Left forelimb (tissue), 1 donor: ENCODE data around the gene IFT88.

Experiments used
- DNase-seq: peaks from one replicate; pipeline ENCODE4 v3.0.0-alpha.2; 2018; ENCODE audit warnings: low spot score

The IFT88 gene

GRCh38 chr13:20716951-20717350 is 150.0 kb downstream of the IFT88 start:
- DNase-seq: no peak

- no peak for DNase-seq
Observed at GRCh38 chr13:20717581-20718542, 150.9 kb downstream of the IFT88 start.

GRCh38 chr13:20718958-20719566 is 152.1 kb downstream of the IFT88 start:
- DNase-seq: no peak

- DNase-seq: no peak
Observed at GRCh38 chr13:20719783-20720182, 152.8 kb downstream of the IFT88 start.

GRCh38 chr13:20720499-20720898 is 153.5 kb downstream of the IFT88 start:
- no peak for DNase-seq

GRCh38 chr13:20721058-20721453 is 154.1 kb downstream of the IFT88 start:
- DNase-seq: no peak

GRCh38 chr13:20721454-20722357 is 154.7 kb downstream of the IFT88 start:
- DNase-seq: no peak

GRCh38 chr13:20727856-20728255 is 160.9 kb downstream of the IFT88 start:
- no peak for DNase-seq

- DNase-seq: no peak
Observed at GRCh38 chr13:20728579-20729311, 161.8 kb downstream of the IFT88 start.

GRCh38 chr13:20729633-20730585 is 163.0 kb downstream of the IFT88 start:
- no peak for DNase-seq

- DNase-seq: no peak
Observed at GRCh38 chr13:20738616-20739015, 171.7 kb downstream of the IFT88 start.

GRCh38 chr13:20740021-20740420 is 173.1 kb downstream of the IFT88 start:
- no peak for DNase-seq
